ENCODE data around the gene TCF15.

TCF15 gene

GRCh38 chr20:638579-638978, 28.5 kb upstream of the TCF15 start:
- TF ChIP-seq ZFX (IDR thresholded peaks at IDR 0.05) (no peak), CTCF (conservative IDR thresholded peaks at IDR 0.05) (no peak)
- no peak overlapping the region for H3K27ac ChIP-seq

- no peak overlapping the region for H3K27ac ChIP-seq
- TF ChIP-seq ZFX (IDR thresholded peaks at IDR 0.05) (no peak), CTCF (conservative IDR thresholded peaks at IDR 0.05) (no peak)
Observed at GRCh38 chr20:637559-637958, 27.4 kb upstream of the TCF15 start.

- no peak overlapping the region for H3K27ac ChIP-seq
- no peak for TF ChIP-seq ZFX (IDR thresholded peaks at IDR 0.05)
- TF ChIP-seq CTCF (conservative IDR thresholded peaks at IDR 0.05) = no peak
Observed at GRCh38 chr20:635893-636338, 25.8 kb upstream of the TCF15 start.

GRCh38 chr20:635028-635892, 25.2 kb upstream of the TCF15 start:
- TF ChIP-seq CTCF (conservative IDR thresholded peaks at IDR 0.05) (no peak), ZFX (IDR thresholded peaks at IDR 0.05) (no peak)
- H3K27ac ChIP-seq = no peak overlapping the region

GRCh38 chr20:634148-634925, 24.2 kb upstream of the TCF15 start:
- no peak for TF ChIP-seq ZFX (IDR thresholded peaks at IDR 0.05)
- TF ChIP-seq CTCF (conservative IDR thresholded peaks at IDR 0.05) = no peak

GRCh38 chr20:631101-631500, 21.0 kb upstream of the TCF15 start:
- no peak overlapping the region for H3K27ac ChIP-seq
- no peak for TF ChIP-seq CTCF (conservative IDR thresholded peaks at IDR 0.05)
- TF ChIP-seq ZFX (IDR thresholded peaks at IDR 0.05) = no peak

More at GRCh38 chr20:634148-634925, 24.2 kb upstream of the TCF15 start:
- H3K27ac ChIP-seq = no peak overlapping the region

GRCh38 chr20:626579-626978, 16.5 kb upstream of the TCF15 start:
- TF ChIP-seq ZFX (IDR thresholded peaks at IDR 0.05) (no peak), CTCF (conservative IDR thresholded peaks at IDR 0.05) (no peak)
- H3K27ac ChIP-seq = no peak overlapping the region

Measured in C4-2B (cell line).